Activated naive CD8-positive, alpha-beta T cell treated with anti-CD3 and anti-CD28 coated beads, Interleukin-2, amount 50 U/mL, for 24 hours (primary cell): ENCODE data around the gene CYB5RL.

Experiments used
- ATAC-seq: fragments of 150-1000 bp; cut with Tn5 transposase; one replicate; pipeline ENCODE4 v1.10.0; 2021
- DNase-seq: peaks from one replicate; pipeline ENCODE4 v3.0.0; 2021
- H3K27ac Mint-ChIP-seq: one replicate; pipeline ENCODE4 v1.8.0; 2021; ENCODE audit warnings: mild to moderate bottlenecking, mixed read lengths
- H3K27me3 Mint-ChIP-seq: one replicate; pipeline ENCODE4 v1.8.0; 2021; ENCODE audit warnings: mixed read lengths
- H3K36me3 Mint-ChIP-seq: one replicate; pipeline ENCODE4 v1.8.0; 2021; ENCODE audit warnings: low read depth, mixed read lengths
- H3K4me1 Mint-ChIP-seq: one replicate; pipeline ENCODE4 v1.8.0; 2021; ENCODE audit warnings: mixed read lengths
- H3K4me3 Mint-ChIP-seq: one replicate; pipeline ENCODE4 v1.8.0; 2021; ENCODE audit warnings: mild to moderate bottlenecking, moderate library complexity, mixed read lengths
- H3K9me3 Mint-ChIP-seq: one replicate; pipeline ENCODE4 v1.8.0; 2021; ENCODE audit warnings: mixed read lengths

Gene CYB5RL

GRCh38 chr1:54199765-54200518 lies at the start of gene CYB5RL, which contains the start of gene MRPL37:
Gene CYB5RL (minus strand): TSS chr1:54200030. CDS start chr1:54195616, 4,414 bp downstream.
Gene MRPL37 (plus strand): TSS chr1:54200167. CDS start chr1:54200244, 77 bp downstream.
- Mint-ChIP-seq H3K27me3 (no peaks in the 10 kb centered on the region), H3K4me3 (peak within 1 kb of the TSS; percentile 96), H3K9me3 (no peaks in the 10 kb centered on the region), H3K4me1 (peaks cover 32% of the 10 kb centered on the region), H3K27ac (peak within 1 kb of the TSS; percentile 93), H3K36me3 (peaks cover 25% of the 10 kb centered on the region)
- DNase-seq (peak; percentile 89), ATAC-seq (peak; percentile 97)

GRCh38 chr1:54248966-54249365 lies 49.1 kb upstream of the CYB5RL start:
- Mint-ChIP-seq H3K4me1 (peaks cover 3% of the 10 kb centered on the region), H3K9me3 (no peaks in the 10 kb centered on the region), H3K27me3 (no peaks in the 10 kb centered on the region), H3K4me3 (no peak overlapping the region), H3K36me3 (peaks cover 2% of the 10 kb centered on the region), H3K27ac (no peak overlapping the region)
- no peak for ATAC-seq
- no peak for DNase-seq

GRCh38 chr1:54247863-54248515 lies 48.2 kb upstream of the CYB5RL start:
- peak overlapping the region; percentile 31 for H3K27ac Mint-ChIP-seq
- H3K9me3 Mint-ChIP-seq: no peaks in the 10 kb centered on the region
- H3K36me3 Mint-ChIP-seq: no peaks in the 10 kb centered on the region

GRCh38 chr1:54246116-54246721 lies 46.4 kb upstream of the CYB5RL start:
- Mint-ChIP-seq H3K27ac (no peak overlapping the region), H3K4me1 (no peaks in the 10 kb centered on the region), H3K9me3 (no peaks in the 10 kb centered on the region), H3K27me3 (no peaks in the 10 kb centered on the region), H3K4me3 (no peak overlapping the region), H3K36me3 (no peaks in the 10 kb centered on the region)
- no peak for DNase-seq
- peak; percentile 5 for ATAC-seq

More at GRCh38 chr1:54247863-54248515, 48.2 kb upstream of the CYB5RL start:
- peaks cover 3% of the 10 kb centered on the region for H3K4me1 Mint-ChIP-seq
- DNase-seq (no peak), ATAC-seq (no peak)
- no peak overlapping the region for H3K4me3 Mint-ChIP-seq
- H3K27me3 Mint-ChIP-seq: no peaks in the 10 kb centered on the region

GRCh38 chr1:54245501-54245900 lies 45.7 kb upstream of the CYB5RL start:
- Mint-ChIP-seq H3K4me1 (no peaks in the 10 kb centered on the region), H3K36me3 (no peaks in the 10 kb centered on the region), H3K4me3 (no peak overlapping the region), H3K27me3 (no peaks in the 10 kb centered on the region), H3K27ac (no peak overlapping the region), H3K9me3 (no peaks in the 10 kb centered on the region)
- no peak for ATAC-seq
- DNase-seq: no peak

GRCh38 chr1:54244655-54245054 lies 44.8 kb upstream of the CYB5RL start:
- Mint-ChIP-seq H3K27ac (peak overlapping the region; percentile 30), H3K36me3 (no peaks in the 10 kb centered on the region), H3K4me1 (no peaks in the 10 kb centered on the region), H3K27me3 (no peaks in the 10 kb centered on the region), H3K4me3 (no peak overlapping the region), H3K9me3 (no peaks in the 10 kb centered on the region)
- no peak for ATAC-seq
- no peak for DNase-seq

- H3K4me3 Mint-ChIP-seq: no peak overlapping the region
- H3K4me1 Mint-ChIP-seq: no peaks in the 10 kb centered on the region
- H3K36me3 Mint-ChIP-seq: no peaks in the 10 kb centered on the region
- no peak for ATAC-seq
- no peaks in the 10 kb centered on the region for H3K27me3 Mint-ChIP-seq
- H3K9me3 Mint-ChIP-seq: no peaks in the 10 kb centered on the region
- no peak overlapping the region for H3K27ac Mint-ChIP-seq
- no peak for DNase-seq
These were observed 43.2 kb upstream of the CYB5RL start for GRCh38 chr1:54243022-54243421.

- Mint-ChIP-seq H3K4me3 (no peak overlapping the region), H3K4me1 (no peaks in the 10 kb centered on the region), H3K36me3 (peaks cover 8% of the 10 kb centered on the region), H3K27ac (no peak overlapping the region), H3K27me3 (no peaks in the 10 kb centered on the region), H3K9me3 (no peaks in the 10 kb centered on the region)
- no peak for ATAC-seq
- no peak for DNase-seq
These were observed 41.5 kb upstream of the CYB5RL start for GRCh38 chr1:54241364-54241763.

GRCh38 chr1:54240741-54241335 lies 41.0 kb upstream of the CYB5RL start:
- no peak overlapping the region for H3K4me3 Mint-ChIP-seq
- H3K9me3 Mint-ChIP-seq: no peaks in the 10 kb centered on the region
- no peaks in the 10 kb centered on the region for H3K4me1 Mint-ChIP-seq
- DNase-seq (no peak), ATAC-seq (no peak)
- no peak overlapping the region for H3K27ac Mint-ChIP-seq
- H3K27me3 Mint-ChIP-seq: no peaks in the 10 kb centered on the region
- H3K36me3 Mint-ChIP-seq: peaks cover 8% of the 10 kb centered on the region

- Mint-ChIP-seq H3K27ac (no peak overlapping the region), H3K36me3 (peaks cover 10% of the 10 kb centered on the region), H3K9me3 (no peaks in the 10 kb centered on the region), H3K4me1 (no peaks in the 10 kb centered on the region), H3K4me3 (no peak overlapping the region), H3K27me3 (no peaks in the 10 kb centered on the region)
- DNase-seq: no peak
- no peak for ATAC-seq
These were observed 39.8 kb upstream of the CYB5RL start for GRCh38 chr1:54239631-54240031.

GRCh38 chr1:54239035-54239383 lies 39.2 kb upstream of the CYB5RL start:
- ATAC-seq: no peak
- Mint-ChIP-seq H3K27me3 (no peaks in the 10 kb centered on the region), H3K9me3 (no peaks in the 10 kb centered on the region), H3K27ac (no peak overlapping the region), H3K4me3 (no peak overlapping the region), H3K36me3 (peaks cover 10% of the 10 kb centered on the region), H3K4me1 (no peaks in the 10 kb centered on the region)
- no peak for DNase-seq

GRCh38 chr1:54238353-54239034 lies 38.7 kb upstream of the CYB5RL start:
- DNase-seq: no peak
- Mint-ChIP-seq H3K4me1 (no peaks in the 10 kb centered on the region), H3K36me3 (peaks cover 10% of the 10 kb centered on the region), H3K9me3 (no peaks in the 10 kb centered on the region), H3K27me3 (no peaks in the 10 kb centered on the region), H3K27ac (no peak overlapping the region), H3K4me3 (no peak overlapping the region)
- no peak for ATAC-seq

GRCh38 chr1:54237586-54237985 lies 37.8 kb upstream of the CYB5RL start:
- no peaks in the 10 kb centered on the region for H3K9me3 Mint-ChIP-seq
- peak; percentile 14 for ATAC-seq
- no peaks in the 10 kb centered on the region for H3K27me3 Mint-ChIP-seq
- H3K36me3 Mint-ChIP-seq: peaks cover 10% of the 10 kb centered on the region
- no peaks in the 10 kb centered on the region for H3K4me1 Mint-ChIP-seq
- H3K27ac Mint-ChIP-seq: peak overlapping the region; percentile 23
- no peak overlapping the region for H3K4me3 Mint-ChIP-seq
- DNase-seq: no peak

GRCh38 chr1:54234284-54234683 lies 34.5 kb upstream of the CYB5RL start:
- Mint-ChIP-seq H3K4me1 (peaks cover 24% of the 10 kb centered on the region), H3K9me3 (no peaks in the 10 kb centered on the region), H3K27me3 (no peaks in the 10 kb centered on the region), H3K36me3 (peaks cover 20% of the 10 kb centered on the region), H3K4me3 (no peak overlapping the region), H3K27ac (no peak overlapping the region)
- DNase-seq (no peak), ATAC-seq (no peak)
